Measurements from ENCODE around the gene ISG20.

Gene ISG20

GRCh38 chr15:88651136-88651732 lies 12.4 kb downstream of the ISG20 start:
- Histone ChIP-seq H2BK120ac (ENCODE audit: low read depth, low read length) (no peak overlapping the region), H3K4me3 (ENCODE audit: insufficient read depth in 1 of 2, low read depth in 1 of 2, low read length in 2 of 2) (no peak overlapping the region), H3K27me3 (ENCODE audit: control insufficient read depth in 1 of 2, insufficient read depth in 1 of 2, low read length in 2 of 2) (peaks cover 3 to 5% of the 10 kb centered on the region in 2 experiments), H4K8ac (ENCODE audit: low read length) (no peak overlapping the region), H4K91ac (ENCODE audit: low read length) (no peak overlapping the region), H3K18ac (ENCODE audit: low read depth in 1 of 2, low read length in 2 of 2) (no peak overlapping the region), H3K9me3 (ENCODE audit: control insufficient read depth, low read length) (no peaks in the 10 kb centered on the region), H3K79me1 (replicated peaks; ENCODE audit: low read length, poor library complexity, severe bottlenecking) (no peaks in the 10 kb centered on the region), H2AK5ac (ENCODE audit: low read length, severe bottlenecking) (no peak overlapping the region), H2BK15ac (ENCODE audit: low read depth, poor library complexity, severe bottlenecking) (no peak overlapping the region), H3K4ac (ENCODE audit: low read depth in 1 of 2, low read length in 2 of 2) (no peak overlapping the region), H3K4me1 (ENCODE audit: control insufficient read depth, insufficient read depth, low read depth, low read length) (peaks cover 11% of the 10 kb centered on the region), H3K27ac (ENCODE audit: low read length, poor library complexity, severe bottlenecking) (no peak overlapping the region), H3K9ac (ENCODE audit: low read length) (no peak overlapping the region), H3K14ac (ENCODE audit: low read length in 2 of 2) (no peak overlapping the region), H2AFZ (ENCODE audit: low read depth, low read length) (no peak overlapping the region), H2BK5ac (ENCODE audit: low read depth, low read length, poor library complexity, severe bottlenecking) (no peak overlapping the region), H3K23ac (ENCODE audit: low read length in 2 of 2) (no peak overlapping the region), H3K4me2 (ENCODE audit: low read length, poor library complexity, severe bottlenecking) (no peak overlapping the region), H2BK12ac (ENCODE audit: low read length in 2 of 2) (no peak overlapping the region), H3K36me3 (ENCODE audit: control insufficient read depth in 1 of 2, insufficient read depth in 2 of 2, low read depth in 1 of 2, low read length in 2 of 2) (no peaks in the 10 kb centered on the region)
- DNase-seq, result no peak
- WGBS, result 63% methylated on average over 4 of the region's 7 CpGs

GRCh38 chr15:88651971-88652370 lies 13.2 kb downstream of the ISG20 start:
- WGBS, result 92% methylated on average over 2 of the region's 9 CpGs
- no peak overlapping the region for H4K91ac ChIP-seq (ENCODE audit: low read length)
- H2BK5ac ChIP-seq (ENCODE audit: low read depth, low read length, poor library complexity, severe bottlenecking), result no peak overlapping the region

GRCh38 chr15:88652456-88653199 lies 13.8 kb downstream of the ISG20 start:
- WGBS, result 77% methylated on average over 7 of the region's 8 CpGs
- H3K4me3 ChIP-seq (ENCODE audit: insufficient read depth in 1 of 2, low read depth in 1 of 2, low read length in 2 of 2), result no peak overlapping the region
- DNase-seq, result no peak

More at GRCh38 chr15:88651971-88652370, 13.2 kb downstream of the ISG20 start:
- H3K23ac ChIP-seq (ENCODE audit: low read length in 2 of 2), result no peak overlapping the region
- H3K9ac ChIP-seq (ENCODE audit: low read length), result no peak overlapping the region
- no peak overlapping the region for H4K8ac ChIP-seq (ENCODE audit: low read length)
- no peak overlapping the region for H2BK120ac ChIP-seq (ENCODE audit: low read depth, low read length)
- no peak overlapping the region for H3K27ac ChIP-seq (ENCODE audit: low read length, poor library complexity, severe bottlenecking)
- H3K79me1 ChIP-seq (replicated peaks; ENCODE audit: low read length, poor library complexity, severe bottlenecking), result no peaks in the 10 kb centered on the region
- no peak overlapping the region for H3K18ac ChIP-seq (ENCODE audit: low read depth in 1 of 2, low read length in 2 of 2)
- H3K4ac ChIP-seq (ENCODE audit: low read depth in 1 of 2, low read length in 2 of 2), result no peak overlapping the region
- no peak overlapping the region for H3K4me3 ChIP-seq (ENCODE audit: insufficient read depth in 1 of 2, low read depth in 1 of 2, low read length in 2 of 2)
- H2AFZ ChIP-seq (ENCODE audit: low read depth, low read length), result no peak overlapping the region
- H2AK5ac ChIP-seq (ENCODE audit: low read length, severe bottlenecking), result no peak overlapping the region
- no peak overlapping the region for H3K4me2 ChIP-seq (ENCODE audit: low read length, poor library complexity, severe bottlenecking)
- no peaks in the 10 kb centered on the region for H3K9me3 ChIP-seq (ENCODE audit: control insufficient read depth, low read length)
- no peaks in the 10 kb centered on the region for H3K36me3 ChIP-seq (ENCODE audit: control insufficient read depth in 1 of 2, insufficient read depth in 2 of 2, low read depth in 1 of 2, low read length in 2 of 2)
- no peak overlapping the region for H3K14ac ChIP-seq (ENCODE audit: low read length in 2 of 2)
- no peak for DNase-seq
- H2BK12ac ChIP-seq (ENCODE audit: low read length in 2 of 2), result no peak overlapping the region
- H3K4me1 ChIP-seq (ENCODE audit: control insufficient read depth, insufficient read depth, low read depth, low read length), result peaks cover 11% of the 10 kb centered on the region
- H3K27me3 ChIP-seq (ENCODE audit: control insufficient read depth in 1 of 2, insufficient read depth in 1 of 2, low read length in 2 of 2), result peaks cover 6% of the 10 kb centered on the region in 2 experiments
- H2BK15ac ChIP-seq (ENCODE audit: low read depth, poor library complexity, severe bottlenecking), result no peak overlapping the region

GRCh38 chr15:88653200-88654064 lies 14.6 kb downstream of the ISG20 start:
- Histone ChIP-seq H2BK12ac (ENCODE audit: low read length in 2 of 2) (no peak overlapping the region), H3K9me3 (ENCODE audit: control insufficient read depth, low read length) (no peaks in the 10 kb centered on the region), H3K4me3 (ENCODE audit: insufficient read depth in 1 of 2, low read depth in 1 of 2, low read length in 2 of 2) (no peak overlapping the region), H3K18ac (ENCODE audit: low read depth in 1 of 2, low read length in 2 of 2) (no peak overlapping the region), H3K36me3 (ENCODE audit: control insufficient read depth in 1 of 2, insufficient read depth in 2 of 2, low read depth in 1 of 2, low read length in 2 of 2) (no peaks in the 10 kb centered on the region), H3K14ac (ENCODE audit: low read length in 2 of 2) (no peak overlapping the region), H2BK120ac (ENCODE audit: low read depth, low read length) (no peak overlapping the region), H3K23ac (ENCODE audit: low read length in 2 of 2) (no peak overlapping the region), H2AFZ (ENCODE audit: low read depth, low read length) (no peak overlapping the region), H2BK15ac (ENCODE audit: low read depth, poor library complexity, severe bottlenecking) (no peak overlapping the region), H2BK5ac (ENCODE audit: low read depth, low read length, poor library complexity, severe bottlenecking) (no peak overlapping the region), H3K27ac (ENCODE audit: low read length, poor library complexity, severe bottlenecking) (no peak overlapping the region), H3K79me1 (replicated peaks; ENCODE audit: low read length, poor library complexity, severe bottlenecking) (no peaks in the 10 kb centered on the region), H4K91ac (ENCODE audit: low read length) (no peak overlapping the region), H3K9ac (ENCODE audit: low read length) (no peak overlapping the region), H3K4ac (ENCODE audit: low read depth in 1 of 2, low read length in 2 of 2) (no peak overlapping the region), H3K27me3 (ENCODE audit: control insufficient read depth in 1 of 2, insufficient read depth in 1 of 2, low read length in 2 of 2) (peaks cover 6 to 16% of the 10 kb centered on the region in 2 experiments), H3K4me1 (ENCODE audit: control insufficient read depth, insufficient read depth, low read depth, low read length) (peaks cover 9% of the 10 kb centered on the region), H2AK5ac (ENCODE audit: low read length, severe bottlenecking) (no peak overlapping the region), H4K8ac (ENCODE audit: low read length) (no peak overlapping the region), H3K4me2 (ENCODE audit: low read length, poor library complexity, severe bottlenecking) (no peak overlapping the region)
- WGBS, result 88% methylated on average over 13 of the region's 13 CpGs
- no peak for DNase-seq

More at GRCh38 chr15:88652456-88653199, 13.8 kb downstream of the ISG20 start:
- Histone ChIP-seq H3K18ac (ENCODE audit: low read depth in 1 of 2, low read length in 2 of 2) (no peak overlapping the region), H3K14ac (ENCODE audit: low read length in 2 of 2) (no peak overlapping the region), H3K4me1 (ENCODE audit: control insufficient read depth, insufficient read depth, low read depth, low read length) (peaks cover 11% of the 10 kb centered on the region), H3K4me2 (ENCODE audit: low read length, poor library complexity, severe bottlenecking) (no peak overlapping the region), H4K8ac (ENCODE audit: low read length) (no peak overlapping the region), H2BK12ac (ENCODE audit: low read length in 2 of 2) (no peak overlapping the region), H2AK5ac (ENCODE audit: low read length, severe bottlenecking) (no peak overlapping the region), H3K9ac (ENCODE audit: low read length) (no peak overlapping the region), H3K27ac (ENCODE audit: low read length, poor library complexity, severe bottlenecking) (no peak overlapping the region), H3K23ac (ENCODE audit: low read length in 2 of 2) (no peak overlapping the region), H2BK15ac (ENCODE audit: low read depth, poor library complexity, severe bottlenecking) (no peak overlapping the region), H4K91ac (ENCODE audit: low read length) (no peak overlapping the region), H3K79me1 (replicated peaks; ENCODE audit: low read length, poor library complexity, severe bottlenecking) (no peaks in the 10 kb centered on the region), H2AFZ (ENCODE audit: low read depth, low read length) (no peak overlapping the region), H3K36me3 (ENCODE audit: control insufficient read depth in 1 of 2, insufficient read depth in 2 of 2, low read depth in 1 of 2, low read length in 2 of 2) (no peaks in the 10 kb centered on the region), H2BK5ac (ENCODE audit: low read depth, low read length, poor library complexity, severe bottlenecking) (no peak overlapping the region), H3K4ac (ENCODE audit: low read depth in 1 of 2, low read length in 2 of 2) (no peak overlapping the region), H3K9me3 (ENCODE audit: control insufficient read depth, low read length) (no peaks in the 10 kb centered on the region), H3K27me3 (ENCODE audit: control insufficient read depth in 1 of 2, insufficient read depth in 1 of 2, low read length in 2 of 2) (peaks cover 6 to 11% of the 10 kb centered on the region in 2 experiments), H2BK120ac (ENCODE audit: low read depth, low read length) (no peak overlapping the region)
